ENCODE results near the gene UGT2A3. TPM values are rescaled to one million over a fixed set of nuclear protein-coding genes. Genes with fewer than 3 reads are reported as not detected.

The UGT2A3 gene
- total and polyA plus RNA-seq, 7 donors = 0.16 TPM; not detected in 6

DNA sequence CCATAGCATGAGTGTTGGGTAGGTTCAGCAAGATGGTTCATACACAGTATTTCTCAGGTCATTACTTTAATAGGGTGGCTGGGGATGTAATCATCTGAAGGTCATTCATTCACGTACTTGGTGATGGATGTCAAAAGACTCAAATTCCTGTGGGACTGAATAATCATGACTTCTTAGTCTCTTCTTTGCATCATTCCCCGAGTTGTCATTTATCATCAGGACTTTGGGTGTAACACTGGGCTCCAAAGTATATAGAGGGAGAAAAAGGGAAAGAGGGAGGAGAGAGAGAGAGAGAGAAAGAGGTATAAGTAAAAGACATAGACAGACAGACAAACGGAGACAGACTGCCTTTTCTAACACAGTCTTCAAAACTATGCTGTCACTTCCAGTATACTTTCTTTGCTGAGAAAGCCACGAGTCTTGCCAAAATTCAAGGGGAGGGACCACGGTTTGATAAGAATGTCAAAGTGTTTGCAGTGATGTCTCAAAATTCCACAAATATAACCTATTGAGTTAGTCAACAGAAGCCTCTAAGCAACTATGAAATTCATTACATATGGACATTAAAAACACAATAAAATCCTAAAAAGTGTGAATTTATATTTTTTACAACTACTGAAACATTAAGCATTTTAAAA, 55.9 kb downstream of the UGT2A3 start:
- no peaks in the 10 kb centered on the region for H3K9me3 ChIP-seq
- no peaks in the 10 kb centered on the region for H3K36me3 ChIP-seq (ENCODE audit: insufficient read depth in 1 of 2, low read depth in 1 of 2)
- no peak overlapping the region for H3K4me3 ChIP-seq
- ATAC-seq = no peak
- no peak for DNase-seq
- intact Hi-C loops (cut with DNase I) = no loop called here
- WGBS, 3 donors = 52 to 60% (median 59%) methylated on average over 5 of the region's 5 CpGs
- H3K4me1 ChIP-seq = no peaks in the 10 kb centered on the region
- H3K27me3 ChIP-seq (ENCODE audit: insufficient read depth in 3 of 3, low read length in 2 of 3) = no peaks in the 10 kb centered on the region
- TF ChIP-seq, protein P1, sequence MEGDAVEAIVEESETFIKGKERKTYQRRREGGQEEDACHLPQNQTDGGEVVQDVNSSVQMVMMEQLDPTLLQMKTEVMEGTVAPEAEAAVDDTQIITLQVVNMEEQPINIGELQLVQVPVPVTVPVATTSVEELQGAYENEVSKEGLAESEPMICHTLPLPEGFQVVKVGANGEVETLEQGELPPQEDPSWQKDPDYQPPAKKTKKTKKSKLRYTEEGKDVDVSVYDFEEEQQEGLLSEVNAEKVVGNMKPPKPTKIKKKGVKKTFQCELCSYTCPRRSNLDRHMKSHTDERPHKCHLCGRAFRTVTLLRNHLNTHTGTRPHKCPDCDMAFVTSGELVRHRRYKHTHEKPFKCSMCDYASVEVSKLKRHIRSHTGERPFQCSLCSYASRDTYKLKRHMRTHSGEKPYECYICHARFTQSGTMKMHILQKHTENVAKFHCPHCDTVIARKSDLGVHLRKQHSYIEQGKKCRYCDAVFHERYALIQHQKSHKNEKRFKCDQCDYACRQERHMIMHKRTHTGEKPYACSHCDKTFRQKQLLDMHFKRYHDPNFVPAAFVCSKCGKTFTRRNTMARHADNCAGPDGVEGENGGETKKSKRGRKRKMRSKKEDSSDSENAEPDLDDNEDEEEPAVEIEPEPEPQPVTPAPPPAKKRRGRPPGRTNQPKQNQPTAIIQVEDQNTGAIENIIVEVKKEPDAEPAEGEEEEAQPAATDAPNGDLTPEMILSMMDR (IDR thresholded peaks at IDR 0.05) = no peak
- H3K27ac ChIP-seq = no peak overlapping the region

- no peaks in the 10 kb centered on the region for H3K27me3 ChIP-seq (ENCODE audit: insufficient read depth in 3 of 3, low read length in 2 of 3)
- H3K4me1 ChIP-seq = no peaks in the 10 kb centered on the region
- H3K27ac ChIP-seq = no peak overlapping the region
- no peak overlapping the region for H3K4me3 ChIP-seq
- H3K9me3 ChIP-seq = no peaks in the 10 kb centered on the region
- TF ChIP-seq, protein P1 (IDR thresholded peaks at IDR 0.05) = no peak
- no peak for DNase-seq
- ATAC-seq = no peak
- intact Hi-C loops (cut with DNase I) = no loop called here
- no peaks in the 10 kb centered on the region for H3K36me3 ChIP-seq (ENCODE audit: insufficient read depth in 1 of 2, low read depth in 1 of 2)
- WGBS, 3 donors = 68 to 83% (median 79%) methylated on average over 1 of the region's 1 CpG
These were observed 58.7 kb downstream of the UGT2A3 start for GRCh38 chr4:68892861-68893260.

DNA sequence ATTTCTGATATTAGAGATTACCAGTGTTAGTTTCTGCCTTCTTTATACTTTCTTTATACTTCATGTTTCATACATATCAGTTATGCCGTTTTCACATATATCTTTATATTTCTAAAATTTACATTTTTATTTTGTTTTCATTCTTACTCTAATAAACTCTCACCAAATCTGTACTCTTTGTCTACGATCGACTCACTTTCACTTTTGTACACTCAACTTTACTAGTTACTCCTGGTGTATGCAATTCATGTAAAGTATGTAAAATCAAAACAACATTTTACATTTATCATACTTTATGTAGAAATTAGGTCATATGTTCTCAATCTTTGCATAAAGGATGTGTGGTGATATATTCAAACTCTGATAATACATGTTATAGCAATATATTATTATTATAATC, 59.9 kb downstream of the UGT2A3 start:
- Histone ChIP-seq H3K9me3 (no peaks in the 10 kb centered on the region), H3K36me3 (ENCODE audit: insufficient read depth in 1 of 2, low read depth in 1 of 2) (no peaks in the 10 kb centered on the region), H3K27me3 (ENCODE audit: insufficient read depth in 3 of 3, low read length in 2 of 3) (no peaks in the 10 kb centered on the region), H3K4me3 (no peak overlapping the region), H3K4me1 (no peaks in the 10 kb centered on the region), H3K27ac (no peak overlapping the region)
- ATAC-seq = no peak
- TF ChIP-seq, protein P1 (IDR thresholded peaks at IDR 0.05) = no peak
- no peak for DNase-seq
- intact Hi-C loops (cut with DNase I) = no loop called here
- WGBS, 3 donors = 91 to 96% (median 92%) methylated on average over 3 of the region's 3 CpGs

DNA sequence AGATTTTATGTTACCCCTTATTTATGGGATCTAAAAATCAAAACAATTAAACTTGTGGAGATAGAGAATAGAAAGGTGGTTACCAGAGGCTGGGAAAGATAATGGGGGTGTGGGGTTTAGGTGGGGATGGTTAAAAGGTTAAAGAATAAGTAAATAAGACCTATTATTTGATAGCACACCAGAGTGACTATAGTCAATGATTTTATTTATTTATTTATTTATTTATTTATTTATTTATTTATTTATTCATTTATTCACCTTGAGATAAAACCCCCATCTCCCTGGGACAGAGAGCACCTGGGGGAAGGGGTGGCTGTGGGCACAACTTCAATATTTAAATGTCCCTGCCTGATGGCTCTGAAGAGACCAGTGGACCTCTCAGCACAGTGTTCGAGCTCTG, 66.1 kb downstream of the UGT2A3 start:
- no peak overlapping the region for H3K27ac ChIP-seq
- 90 to 95% (median 92%) methylated on average over 1 of the region's 1 CpG for WGBS, 3 donors
- no peak overlapping the region for H3K4me3 ChIP-seq
- DNase-seq = no peak
- TF ChIP-seq, protein P1 (IDR thresholded peaks at IDR 0.05) = no peak
- no peaks in the 10 kb centered on the region for H3K27me3 ChIP-seq (ENCODE audit: insufficient read depth in 3 of 3, low read length in 2 of 3)
- no peak for ATAC-seq
- H3K4me1 ChIP-seq = no peaks in the 10 kb centered on the region
- H3K36me3 ChIP-seq (ENCODE audit: insufficient read depth in 1 of 2, low read depth in 1 of 2) = no peaks in the 10 kb centered on the region
- H3K9me3 ChIP-seq = no peaks in the 10 kb centered on the region
- intact Hi-C loops (cut with DNase I) = no loop called here

- WGBS, 3 donors = 48 to 56% (median 56%) methylated on average over 6 of the region's 6 CpGs
- Histone ChIP-seq H3K4me3 (no peak overlapping the region), H3K27ac (no peak overlapping the region), H3K4me1 (no peaks in the 10 kb centered on the region), H3K9me3 (no peaks in the 10 kb centered on the region), H3K27me3 (ENCODE audit: insufficient read depth in 3 of 3, low read length in 2 of 3) (no peaks in the 10 kb centered on the region), H3K36me3 (ENCODE audit: insufficient read depth in 1 of 2, low read depth in 1 of 2) (no peaks in the 10 kb centered on the region)
- intact Hi-C loops (cut with DNase I) = no loop called here
- DNase-seq = no peak
- TF ChIP-seq, protein P1 (IDR thresholded peaks at IDR 0.05) = no peak
- no peak for ATAC-seq
These were observed 67.7 kb downstream of the UGT2A3 start for GRCh38 chr4:68883870-68884269.

All from psoas muscle (tissue), 8 donors.